Smooth muscle cell (in vitro differentiated cells): ENCODE results near the gene COA7. TPM values are rescaled to one million over a fixed set of nuclear protein-coding genes. Genes with fewer than 3 reads are reported as not detected.

Experiments used
- DNase-seq: peaks from one replicate; lab custom pipeline; 2025; ENCODE audit not compliant: unreplicated experiment; lab: John Stamatoyannopoulos, UW
- H2AFZ ChIP-seq: fragments of 200-600 bp; sonication (generic); 2 replicates; pipeline ENCODE4 v1.6.0; 2016; ENCODE audit warnings: antibody characterized with exemption, low read depth, mild to moderate bottlenecking
- H3F3A ChIP-seq: fragments of 200-600 bp; sonication (generic); 2 replicates; pipeline ENCODE4 v1.6.0; 2017; ENCODE audit warnings: antibody characterized with exemption, low read depth
- H3K27ac ChIP-seq: fragments of 200-600 bp; sonication (generic); 2 replicates; pipeline ENCODE4 v1.5.1; 2016; ENCODE audit warnings: low read depth, mild to moderate bottlenecking
- H3K27me3 ChIP-seq: fragments of 200-600 bp; sonication (generic); 2 replicates; pipeline ENCODE4 v1.6.1; 2016; ENCODE audit warnings: low read depth, mild to moderate bottlenecking
- H3K36me3 ChIP-seq: fragments of 200-600 bp; sonication (generic); 2 replicates; pipeline ENCODE4 v1.5.1; 2016; ENCODE audit warnings: low read depth
- H3K4me1 ChIP-seq: fragments of 200-600 bp; sonication (generic); 2 replicates; pipeline ENCODE4 v1.5.1; 2016; ENCODE audit warnings: low read depth
- H3K4me2 ChIP-seq: fragments of 200-600 bp; sonication (generic); 2 replicates; pipeline ENCODE4 v1.6.0; 2016; ENCODE audit warnings: mild to moderate bottlenecking
- H3K4me3 ChIP-seq: fragments of 200-600 bp; sonication (generic); 2 replicates; pipeline ENCODE4 v1.5.1; 2016; ENCODE audit warnings: mild to moderate bottlenecking
- H3K79me2 ChIP-seq: fragments of 200-600 bp; sonication (generic); 2 replicates; pipeline ENCODE4 v1.6.0; 2016; ENCODE audit warnings: low read depth, mild to moderate bottlenecking
- H3K9ac ChIP-seq: fragments of 200-600 bp; sonication (generic); 2 replicates; pipeline ENCODE4 v1.6.0; 2016; ENCODE audit warnings: low read depth
- H3K9me3 ChIP-seq: fragments of 200-600 bp; sonication (generic); replicated peaks from 2 replicates; pipeline ENCODE4 v1.5.1; 2016; ENCODE audit warnings: low read depth
- H4K20me1 ChIP-seq: fragments of 200-600 bp; sonication (generic); 2 replicates; pipeline ENCODE4 v1.6.0; 2016; ENCODE audit warnings: low read depth
- WGBS: methylation state at CpG from one replicate; pipeline ENCODE4 v1.1.7; 2016; ENCODE audit warnings: low lambda C conversion rate; 5-methylcytosine and 5-hydroxymethylcytosine counted together
- polyA plus RNA-seq: library from polyadenylated mRNA; unstranded; fragments of >200 nt; fragmentation: Nextera tagmentation; extraction: Ambion mirVana; gene quantifications from 2 replicates; pipeline ENCODE4 v1.2.1, GENCODE V29; 2016
- total RNA-seq: library from RNA; depleted of rRNA; stranded (reverse); fragments of >200 nt; gene quantifications from 2 replicates; pipeline ENCODE4 v1.2.3, GENCODE V29; 2014
- TF ChIP-seq, protein P1 (sequence below): fragments of 200-600 bp; sonication (generic); IDR thresholded peaks from 2 replicates; pipeline ENCODE4 v1.5.1; 2017; ENCODE audit warnings: borderline replicate concordance, mild to moderate bottlenecking, antibody characterized with exemption; ENCODE audit not compliant: insufficient read depth, poor library complexity, severe bottlenecking

Gene COA7
- total and polyA plus RNA-seq, 2 experiments from 2014 or later, result 4.4 to 7.3 TPM

DNA sequence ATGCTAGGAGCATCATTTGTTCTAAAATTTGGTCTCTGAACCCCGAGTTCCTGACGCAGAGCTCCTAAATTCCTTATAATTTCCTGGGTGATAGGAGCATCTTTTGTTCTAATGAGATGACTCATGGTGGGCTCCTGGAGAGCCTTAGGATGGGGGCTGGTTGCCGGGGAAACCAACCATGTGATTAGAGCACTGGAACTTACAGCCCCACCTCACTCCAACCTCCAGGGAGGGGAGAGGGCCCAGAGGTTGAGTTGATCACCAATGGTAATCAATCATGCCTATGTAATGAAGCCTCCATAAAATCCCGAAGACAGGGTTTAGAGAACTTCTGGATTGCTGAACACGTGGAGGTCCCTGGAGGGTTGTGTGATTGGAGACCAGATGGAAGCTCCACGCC, 57.5 kb downstream of the COA7 start:
- Histone ChIP-seq H3K4me2 (no peak overlapping the region), H3K9ac (no peak overlapping the region), H2AFZ (no peak overlapping the region), H3K4me3 (no peak overlapping the region), H3F3A (no peaks in the 10 kb centered on the region), H3K9me3 (no peaks in the 10 kb centered on the region), H3K79me2 (no peaks in the 10 kb centered on the region), H4K20me1 (no peaks in the 10 kb centered on the region), H3K27ac (no peak overlapping the region), H3K27me3 (no peaks in the 10 kb centered on the region), H3K4me1 (no peaks in the 10 kb centered on the region), H3K36me3 (no peaks in the 10 kb centered on the region)
- TF ChIP-seq, protein P1, sequence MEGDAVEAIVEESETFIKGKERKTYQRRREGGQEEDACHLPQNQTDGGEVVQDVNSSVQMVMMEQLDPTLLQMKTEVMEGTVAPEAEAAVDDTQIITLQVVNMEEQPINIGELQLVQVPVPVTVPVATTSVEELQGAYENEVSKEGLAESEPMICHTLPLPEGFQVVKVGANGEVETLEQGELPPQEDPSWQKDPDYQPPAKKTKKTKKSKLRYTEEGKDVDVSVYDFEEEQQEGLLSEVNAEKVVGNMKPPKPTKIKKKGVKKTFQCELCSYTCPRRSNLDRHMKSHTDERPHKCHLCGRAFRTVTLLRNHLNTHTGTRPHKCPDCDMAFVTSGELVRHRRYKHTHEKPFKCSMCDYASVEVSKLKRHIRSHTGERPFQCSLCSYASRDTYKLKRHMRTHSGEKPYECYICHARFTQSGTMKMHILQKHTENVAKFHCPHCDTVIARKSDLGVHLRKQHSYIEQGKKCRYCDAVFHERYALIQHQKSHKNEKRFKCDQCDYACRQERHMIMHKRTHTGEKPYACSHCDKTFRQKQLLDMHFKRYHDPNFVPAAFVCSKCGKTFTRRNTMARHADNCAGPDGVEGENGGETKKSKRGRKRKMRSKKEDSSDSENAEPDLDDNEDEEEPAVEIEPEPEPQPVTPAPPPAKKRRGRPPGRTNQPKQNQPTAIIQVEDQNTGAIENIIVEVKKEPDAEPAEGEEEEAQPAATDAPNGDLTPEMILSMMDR, result no peak
- WGBS, result 90% methylated on average over 6 of the region's 6 CpGs
- DNase-seq, result no peak

- Histone ChIP-seq H3K4me3 (no peak overlapping the region), H3K79me2 (no peaks in the 10 kb centered on the region), H4K20me1 (no peaks in the 10 kb centered on the region), H3F3A (no peaks in the 10 kb centered on the region), H3K4me2 (no peak overlapping the region), H3K27ac (peak overlapping the region; percentile 61), H2AFZ (no peak overlapping the region), H3K9me3 (no peaks in the 10 kb centered on the region), H3K36me3 (no peaks in the 10 kb centered on the region), H3K27me3 (peaks cover 11% of the 10 kb centered on the region), H3K9ac (no peak overlapping the region), H3K4me1 (no peaks in the 10 kb centered on the region)
- TF ChIP-seq, protein P1, result no peak
- WGBS, result 73% methylated on average over 4 of the region's 4 CpGs
- no peak for DNase-seq
These were observed 60.2 kb downstream of the COA7 start for GRCh38 chr1:52637946-52638345.

DNA sequence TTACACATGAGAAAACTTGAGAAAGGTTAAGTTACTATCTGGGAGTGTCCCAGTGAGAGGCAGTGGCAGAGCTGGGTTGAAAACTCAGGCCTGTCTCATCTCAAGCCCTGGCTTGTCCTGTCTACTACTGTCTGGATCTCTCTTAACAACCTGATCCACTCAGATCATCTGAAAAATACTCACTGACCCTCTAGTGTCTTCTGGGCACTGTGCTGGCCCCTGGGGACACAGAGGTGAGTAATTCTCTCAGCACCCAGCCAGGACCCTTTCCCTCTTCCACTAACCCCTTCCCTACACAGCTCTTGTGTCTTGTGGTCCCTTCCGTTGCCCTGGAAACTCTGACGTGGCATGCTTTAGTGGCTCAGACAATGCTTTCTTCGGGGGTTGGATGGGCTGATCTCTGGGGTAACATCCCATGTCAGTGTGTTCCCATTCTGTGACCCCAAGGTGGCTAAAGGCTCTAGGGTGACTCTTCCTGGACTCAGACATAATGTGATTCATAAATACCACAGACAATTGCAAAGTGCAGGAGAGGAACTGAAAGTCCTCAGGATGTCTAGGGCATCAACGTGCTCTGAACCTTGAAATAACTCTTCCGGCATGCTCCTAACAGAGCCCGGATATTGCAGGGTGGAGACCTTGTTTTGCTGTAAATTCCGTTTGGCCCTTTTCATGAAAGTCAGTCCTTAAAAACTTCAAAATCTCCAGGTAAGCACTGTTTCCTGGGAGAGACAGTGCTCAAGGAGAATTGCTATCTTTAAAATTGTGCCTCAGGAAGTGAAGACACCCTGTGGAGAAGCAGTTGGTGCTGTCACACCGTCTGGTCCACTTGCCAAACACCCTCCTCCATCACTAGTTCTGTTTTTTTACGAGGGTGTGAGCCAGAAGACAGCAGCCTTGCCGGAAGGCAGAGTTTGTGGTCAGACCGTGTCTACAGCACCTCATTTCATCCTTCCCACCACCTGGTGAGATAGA, 61.1 kb downstream of the COA7 start:
- Histone ChIP-seq H3K79me2 (no peaks in the 10 kb centered on the region), H3K9ac (peak overlapping the region; percentile 5), H3K27ac (peak overlapping the region; percentile 61), H3K36me3 (no peaks in the 10 kb centered on the region), H3K4me1 (no peaks in the 10 kb centered on the region), H3K4me2 (no peak overlapping the region), H3K27me3 (peaks cover 20% of the 10 kb centered on the region), H2AFZ (no peak overlapping the region), H4K20me1 (no peaks in the 10 kb centered on the region), H3K4me3 (no peak overlapping the region), H3K9me3 (no peaks in the 10 kb centered on the region), H3F3A (no peaks in the 10 kb centered on the region)
- TF ChIP-seq, protein P1, result no peak
- DNase-seq, result no peak
- 54% methylated on average over 11 of the region's 11 CpGs for WGBS
